Epithelial cell of proximal tubule (primary cell): ENCODE measurements around the gene PLAC1. TPM values are rescaled to one million over a fixed set of nuclear protein-coding genes. Genes with fewer than 3 reads are reported as not detected.

Source experiments
- DNase-seq: peaks from one replicate; pipeline ENCODE4 v3.0.0-alpha.2; 2011; ENCODE audit warnings: low read depth
- H3K4me3 ChIP-seq: 2 replicates; pipeline ENCODE4 v1.5.1; 2011; ENCODE audit warnings: low read depth, mild to moderate bottlenecking, low read length
- total RNA-seq: library from RNA; depleted of rRNA; stranded (reverse); fragments of >200 nt; gene quantifications from 2 replicates; pipeline ENCODE4 v1.2.3, GENCODE V29; 2015
- TF ChIP-seq, protein P1 (sequence below): conservative IDR thresholded peaks from 2 replicates; pipeline ENCODE4 v1.5.1; 2012; ENCODE audit warnings: low read depth, mild to moderate bottlenecking, low read length

PLAC1 gene
- total RNA-seq: 0.29 TPM in 1 of 2 replicates, not detected in the other

- TF ChIP-seq, protein P1, sequence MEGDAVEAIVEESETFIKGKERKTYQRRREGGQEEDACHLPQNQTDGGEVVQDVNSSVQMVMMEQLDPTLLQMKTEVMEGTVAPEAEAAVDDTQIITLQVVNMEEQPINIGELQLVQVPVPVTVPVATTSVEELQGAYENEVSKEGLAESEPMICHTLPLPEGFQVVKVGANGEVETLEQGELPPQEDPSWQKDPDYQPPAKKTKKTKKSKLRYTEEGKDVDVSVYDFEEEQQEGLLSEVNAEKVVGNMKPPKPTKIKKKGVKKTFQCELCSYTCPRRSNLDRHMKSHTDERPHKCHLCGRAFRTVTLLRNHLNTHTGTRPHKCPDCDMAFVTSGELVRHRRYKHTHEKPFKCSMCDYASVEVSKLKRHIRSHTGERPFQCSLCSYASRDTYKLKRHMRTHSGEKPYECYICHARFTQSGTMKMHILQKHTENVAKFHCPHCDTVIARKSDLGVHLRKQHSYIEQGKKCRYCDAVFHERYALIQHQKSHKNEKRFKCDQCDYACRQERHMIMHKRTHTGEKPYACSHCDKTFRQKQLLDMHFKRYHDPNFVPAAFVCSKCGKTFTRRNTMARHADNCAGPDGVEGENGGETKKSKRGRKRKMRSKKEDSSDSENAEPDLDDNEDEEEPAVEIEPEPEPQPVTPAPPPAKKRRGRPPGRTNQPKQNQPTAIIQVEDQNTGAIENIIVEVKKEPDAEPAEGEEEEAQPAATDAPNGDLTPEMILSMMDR: no peak
- no peak for DNase-seq
These were observed at the start of gene PLAC1 for GRCh38 chrX:134658002-134658759. TSS of gene PLAC1 (minus strand) at chrX:134658471. CDS start at chrX:134566682, 91,789 bp downstream.

GRCh38 chrX:134706138-134706537 lies 47.9 kb upstream of the PLAC1 start:
- no peak overlapping the region for H3K4me3 ChIP-seq
- DNase-seq: no peak
- TF ChIP-seq, protein P1: no peak

More at GRCh38 chrX:134658002-134658759, at the start of gene PLAC1:
- no peak within 1 kb of the TSS for H3K4me3 ChIP-seq

GRCh38 chrX:134695999-134696398 lies 37.7 kb upstream of the PLAC1 start:
- no peak for DNase-seq
- H3K4me3 ChIP-seq: no peak overlapping the region
- TF ChIP-seq, protein P1: no peak

- H3K4me3 ChIP-seq: no peak overlapping the region
- TF ChIP-seq, protein P1: no peak
- no peak for DNase-seq
These were observed 36.4 kb upstream of the PLAC1 start for GRCh38 chrX:134694333-134695322.

DNA sequence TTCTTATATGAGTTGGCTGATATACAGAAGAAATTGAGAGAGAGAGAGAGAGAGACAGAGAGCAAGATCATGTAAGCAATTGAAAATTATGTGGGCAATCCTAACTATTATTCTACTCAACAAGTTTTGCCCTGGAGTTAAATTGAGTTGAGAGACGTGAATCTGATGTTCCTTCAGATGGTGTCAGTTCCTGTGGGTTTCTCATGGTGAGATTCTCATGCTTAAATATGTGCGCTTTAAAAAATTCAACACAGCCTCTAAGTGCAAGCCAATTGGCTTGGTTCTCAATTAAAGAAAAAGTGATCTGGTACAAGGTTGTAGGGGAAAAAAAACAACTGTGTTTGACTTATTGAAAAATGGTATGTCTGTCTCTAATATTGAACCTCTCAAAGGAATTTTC lies 35.4 kb upstream of the PLAC1 start:
- H3K4me3 ChIP-seq: no peak overlapping the region
- DNase-seq: no peak

DNA sequence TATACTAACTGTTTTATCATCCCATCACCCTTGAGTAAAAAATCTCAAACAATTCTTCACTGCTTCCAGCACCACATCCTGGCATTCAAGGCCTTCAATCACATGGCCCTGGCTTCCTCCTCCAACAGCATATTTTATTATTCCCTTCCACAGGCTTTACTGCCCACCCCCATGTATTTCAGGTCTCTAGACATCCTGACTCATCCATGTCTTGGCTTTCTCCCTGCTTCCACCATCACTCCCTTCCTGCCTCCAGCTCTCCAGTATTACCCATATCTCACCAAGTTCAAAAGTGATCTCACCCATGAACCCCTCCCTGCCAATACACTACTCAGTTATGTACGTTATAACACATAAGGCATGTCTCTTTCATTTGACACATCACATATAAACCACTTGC lies 34.7 kb upstream of the PLAC1 start:
- H3K4me3 ChIP-seq: no peak overlapping the region
- no peak for DNase-seq
- TF ChIP-seq, protein P1: no peak

More for the DNA sequence above, 35.4 kb upstream of the PLAC1 start:
- TF ChIP-seq, protein P1: no peak
